H1 (cell line): ENCODE results near the gene TRMT61A. TPM values are rescaled to one million over a fixed set of nuclear protein-coding genes. Genes with fewer than 3 reads are reported as not detected.

ENCODE experiments used
- CBX5 ChIP-seq: fragments of 300-800, 300-1000 bp; sonication (generic); IDR thresholded peaks from 2 replicates; pipeline ENCODE4 v1.7.1; 2016; ENCODE audit warnings: antibody characterized with exemption, low read length, low read depth
- E2F6 ChIP-seq: IDR thresholded peaks from 2 replicates; pipeline ENCODE4 v1.6.1; 2012; ENCODE audit warnings: inconsistent platforms
- NANOG ChIP-seq: IDR thresholded peaks from 2 replicates; pipeline ENCODE4 v1.6.1; 2011; ENCODE audit warnings: low read length, low read depth, mild to moderate bottlenecking, inconsistent platforms; ENCODE audit not compliant: insufficient read depth, poor library complexity, severe bottlenecking
- NRF1 ChIP-seq: IDR thresholded peaks from 2 replicates; pipeline ENCODE4 v1.6.1; 2011; ENCODE audit warnings: mild to moderate bottlenecking, low read depth, low read length, improper control_type of control experiment
- RBBP5 ChIP-seq: IDR thresholded peaks from 2 replicates; pipeline ENCODE4 v1.7.1; 2012; ENCODE audit warnings: low read depth, mild to moderate bottlenecking, inconsistent platforms, low read length, moderate library complexity, borderline replicate concordance
- SP2 ChIP-seq: IDR thresholded peaks from 2 replicates; pipeline ENCODE4 v1.6.1; 2012; ENCODE audit warnings: mild to moderate bottlenecking, low read length, inconsistent platforms
- YY1 ChIP-seq: IDR thresholded peaks from 2 replicates; pipeline ENCODE4 v1.6.1; 2011; ENCODE audit warnings: low read depth, mild to moderate bottlenecking, low read length
- polyA plus RNA-seq, 7 experiments: library from polyadenylated mRNA; depleted of rRNA in 3 of 7; stranded (reverse) in 5 of 7; unstranded in 2 of 7; fragments of >200 nt in 5 of 7; fragments of 200-250 nt in 2 of 7; gene quantifications; 1 replicate in 5 of 7; 2 replicates in 1 of 7; 4 replicates in 1 of 7; pipeline versions ENCODE4 v1.2.1 to v1.2.3, GENCODE V29; 2011 to 2013; ENCODE audit warnings: missing spikeins in 2 of 7, mixed read lengths in 2 of 7
- total RNA-seq: library from RNA; stranded (reverse); fragmentation: NEBNext Ultra II Directional; extraction: Animal tissue kit (Norgen Biotek cat#: 25700); gene quantifications from 2 replicates; pipeline ENCODE4 v1.2.1, GENCODE V29; 2021

The TRMT61A gene
- total and polyA plus RNA-seq, 2 of the 8 experiments (the other 6 are each of a cell fraction or from before 2014, with no cell fraction given), result 15.8 to 19.0 TPM

DNA sequence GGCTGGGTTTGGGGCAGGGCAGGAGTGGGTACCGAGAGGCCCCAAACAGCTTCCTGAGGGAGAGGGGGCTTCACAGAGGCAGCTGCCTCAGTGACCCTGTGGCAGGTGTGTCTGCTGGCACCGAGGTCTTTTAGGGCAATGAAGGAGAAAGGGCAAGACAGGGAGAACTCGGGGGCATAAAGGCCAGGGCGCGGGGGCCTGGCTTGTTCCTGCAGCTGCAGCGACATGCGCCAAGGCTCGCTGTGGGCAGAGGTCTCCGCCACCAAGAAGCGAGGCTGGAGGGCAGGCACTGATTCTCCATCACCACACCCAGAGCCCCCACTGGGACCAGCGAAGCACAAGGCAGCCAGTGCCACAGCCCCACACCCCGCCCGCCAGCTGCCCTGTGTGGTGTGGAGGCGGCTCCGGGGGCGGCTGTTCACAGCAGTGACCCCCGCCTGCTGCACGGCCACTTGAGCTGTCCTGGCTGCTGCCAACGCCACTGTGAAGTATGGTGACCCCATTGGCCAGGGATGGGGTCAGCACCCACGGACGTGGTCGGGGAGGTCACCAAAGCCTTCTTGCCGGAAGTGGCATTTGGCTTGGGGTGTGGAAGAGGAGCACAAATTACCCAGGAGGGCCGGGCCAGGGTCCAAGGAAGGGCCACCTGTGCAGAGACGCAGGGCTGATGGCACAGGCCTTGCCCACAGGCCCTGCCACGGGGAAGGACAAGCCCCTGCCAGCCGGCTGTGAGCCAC, 17.1 kb downstream of the TRMT61A start (continued):
- no peak for TF ChIP-seq SP2
- no peak for TF ChIP-seq NANOG
- no peak for TF ChIP-seq E2F6
- no peak for TF ChIP-seq RBBP5
- TF ChIP-seq CBX5, result no peak
- TF ChIP-seq NRF1, result no peak
- no peak for TF ChIP-seq YY1
